BE2C (cell line): Measurements from ENCODE around the gene PSD4.

ENCODE experiments used
- DNase-seq: peaks from one replicate; pipeline ENCODE4 v3.0.0-alpha.2; 2020
- H3K27me3 ChIP-seq: fragments of 250-450 bp; sonication (Bioruptor Pico); 2 replicates; pipeline ENCODE4 v1.5.1; 2020; ENCODE audit warnings: mild to moderate bottlenecking
- H3K36me3 ChIP-seq: fragments of 250-450 bp; sonication (Bioruptor Pico); 2 replicates; pipeline ENCODE4 v1.5.1; 2020; ENCODE audit warnings: mild to moderate bottlenecking
- H3K4me1 ChIP-seq: fragments of 250-450 bp; sonication (Bioruptor Pico); 2 replicates; pipeline ENCODE4 v1.5.1; 2020
- H3K4me3 ChIP-seq: 2 replicates; pipeline ENCODE4 v1.5.1; 2011; ENCODE audit warnings: low read depth, low read length
- H3K9me3 ChIP-seq: fragments of 250-450 bp; sonication (Bioruptor Pico); 2 replicates; pipeline ENCODE4 v1.5.1; 2020
- TF ChIP-seq, protein P1 (sequence below): IDR thresholded peaks from 2 replicates; pipeline ENCODE4 v1.5.1; 2012; ENCODE audit warnings: mild to moderate bottlenecking, low read depth, low read length

Gene PSD4

DNA sequence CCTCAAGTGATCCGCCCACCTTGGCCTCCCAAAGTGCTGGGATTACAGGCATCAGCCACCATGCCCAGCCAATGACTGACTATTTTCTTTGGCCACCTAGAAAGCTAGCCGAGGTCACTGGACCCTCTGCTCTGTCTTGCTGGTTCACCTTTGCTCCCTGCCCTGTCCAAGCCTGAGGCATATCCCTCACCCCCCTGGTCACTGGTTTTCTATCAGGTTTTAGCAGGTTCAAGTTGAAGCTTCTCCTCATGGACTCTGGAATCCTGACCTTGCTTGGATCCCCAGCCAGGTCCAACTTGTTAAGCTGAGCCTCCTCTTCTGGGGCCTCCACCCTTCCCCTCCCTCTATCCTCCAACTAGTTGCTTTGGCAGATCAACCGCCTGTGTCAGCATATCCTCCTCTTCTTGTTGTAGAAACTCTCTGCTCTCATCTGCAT is 71.5 kb downstream of the PSD4 start:
- no peaks in the 10 kb centered on the region for H3K4me1 ChIP-seq
- H3K9me3 ChIP-seq: no peaks in the 10 kb centered on the region
- TF ChIP-seq, protein P1, sequence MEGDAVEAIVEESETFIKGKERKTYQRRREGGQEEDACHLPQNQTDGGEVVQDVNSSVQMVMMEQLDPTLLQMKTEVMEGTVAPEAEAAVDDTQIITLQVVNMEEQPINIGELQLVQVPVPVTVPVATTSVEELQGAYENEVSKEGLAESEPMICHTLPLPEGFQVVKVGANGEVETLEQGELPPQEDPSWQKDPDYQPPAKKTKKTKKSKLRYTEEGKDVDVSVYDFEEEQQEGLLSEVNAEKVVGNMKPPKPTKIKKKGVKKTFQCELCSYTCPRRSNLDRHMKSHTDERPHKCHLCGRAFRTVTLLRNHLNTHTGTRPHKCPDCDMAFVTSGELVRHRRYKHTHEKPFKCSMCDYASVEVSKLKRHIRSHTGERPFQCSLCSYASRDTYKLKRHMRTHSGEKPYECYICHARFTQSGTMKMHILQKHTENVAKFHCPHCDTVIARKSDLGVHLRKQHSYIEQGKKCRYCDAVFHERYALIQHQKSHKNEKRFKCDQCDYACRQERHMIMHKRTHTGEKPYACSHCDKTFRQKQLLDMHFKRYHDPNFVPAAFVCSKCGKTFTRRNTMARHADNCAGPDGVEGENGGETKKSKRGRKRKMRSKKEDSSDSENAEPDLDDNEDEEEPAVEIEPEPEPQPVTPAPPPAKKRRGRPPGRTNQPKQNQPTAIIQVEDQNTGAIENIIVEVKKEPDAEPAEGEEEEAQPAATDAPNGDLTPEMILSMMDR: no peak
- H3K36me3 ChIP-seq: no peaks in the 10 kb centered on the region
- no peak overlapping the region for H3K4me3 ChIP-seq
- no peak for DNase-seq
- H3K27me3 ChIP-seq: no peaks in the 10 kb centered on the region

DNA sequence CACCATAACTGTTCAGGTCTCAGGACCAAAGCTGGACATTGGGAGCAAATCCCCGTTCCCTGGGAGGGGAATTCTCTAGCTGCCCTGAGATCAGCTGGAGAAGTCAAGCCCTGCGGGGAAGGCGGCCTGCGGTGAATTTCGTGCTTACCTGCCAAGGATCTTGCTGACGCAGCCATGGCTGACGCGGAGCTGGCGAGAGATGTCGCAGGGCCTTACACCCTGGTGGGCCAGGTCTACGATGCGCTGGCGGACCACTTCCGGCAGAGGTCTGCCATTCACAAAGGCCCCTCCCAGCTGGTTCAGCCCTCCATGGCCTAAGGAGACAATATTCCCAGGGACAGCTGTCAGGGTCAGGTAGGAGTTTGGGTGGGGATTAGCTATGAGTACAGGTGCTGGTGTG is 72.8 kb downstream of the PSD4 start:
- Histone ChIP-seq H3K27me3 (no peaks in the 10 kb centered on the region), H3K9me3 (no peaks in the 10 kb centered on the region), H3K4me1 (no peaks in the 10 kb centered on the region), H3K4me3 (no peak overlapping the region), H3K36me3 (no peaks in the 10 kb centered on the region)
- no peak for DNase-seq
- TF ChIP-seq, protein P1: no peak

DNA sequence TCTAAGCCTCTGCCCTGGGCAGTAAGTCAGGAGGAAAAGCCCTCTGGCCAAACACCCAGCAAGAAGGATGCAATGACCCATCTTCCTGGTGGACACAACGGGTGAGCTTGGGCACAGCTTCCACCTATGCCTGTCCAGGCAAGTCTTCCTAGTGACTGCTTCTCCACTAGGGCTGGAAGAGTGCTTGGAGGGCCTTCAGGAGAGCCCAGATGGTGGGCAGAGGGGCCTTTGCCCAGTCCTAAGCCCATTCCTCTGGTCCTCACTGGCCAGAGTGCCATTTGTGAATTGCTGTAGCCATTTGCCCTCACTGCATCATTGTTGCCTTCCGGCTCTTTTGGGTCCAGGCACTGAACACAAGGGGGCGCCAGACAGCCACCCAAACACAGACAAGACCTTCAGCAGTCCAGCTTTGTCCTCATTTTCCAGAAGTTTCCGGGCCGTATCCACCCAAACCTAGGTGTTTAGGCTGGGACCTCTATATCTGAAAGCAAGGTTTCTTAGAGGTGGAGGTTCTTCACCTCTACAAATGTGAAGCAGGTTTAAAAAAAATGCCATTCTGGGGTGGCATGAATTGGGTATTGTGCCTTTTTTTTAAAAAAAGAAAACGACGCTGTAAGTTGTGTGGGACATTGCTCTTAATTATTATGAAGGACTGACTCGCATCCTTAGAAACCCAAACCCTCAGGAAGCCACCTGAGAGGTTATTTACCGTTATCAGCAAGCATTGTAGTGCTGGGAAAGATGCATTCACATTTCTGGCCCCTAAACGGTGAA is 75.4 kb downstream of the PSD4 start:
- DNase-seq: peak; percentile 49
- Histone ChIP-seq H3K4me1 (no peaks in the 10 kb centered on the region), H3K27me3 (no peaks in the 10 kb centered on the region), H3K36me3 (no peaks in the 10 kb centered on the region), H3K9me3 (no peaks in the 10 kb centered on the region), H3K4me3 (no peak overlapping the region)
- TF ChIP-seq, protein P1: peak; percentile 74

DNA sequence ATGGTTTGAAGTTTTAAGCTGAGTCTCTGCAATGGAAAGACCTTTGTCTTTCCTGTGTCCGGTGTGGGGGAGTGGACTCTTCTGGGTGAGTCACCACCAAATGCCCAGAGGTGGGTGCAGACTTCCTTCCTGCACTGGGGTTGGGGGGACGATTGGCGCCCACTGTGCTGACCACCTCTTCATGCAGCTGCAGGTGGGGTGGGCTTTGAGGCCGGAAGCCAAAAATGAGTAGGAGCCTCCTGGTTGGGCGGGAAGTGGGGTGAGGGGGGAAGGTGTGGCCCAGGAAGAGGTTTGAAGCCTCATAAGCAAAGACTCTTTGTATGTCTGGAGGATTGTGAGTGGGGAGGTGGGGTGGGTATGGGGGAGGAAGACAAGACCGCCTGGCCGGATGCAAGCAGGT is 77.3 kb downstream of the PSD4 start:
- no peak for DNase-seq
- TF ChIP-seq, protein P1: no peak
- no peaks in the 10 kb centered on the region for H3K27me3 ChIP-seq

DNA sequence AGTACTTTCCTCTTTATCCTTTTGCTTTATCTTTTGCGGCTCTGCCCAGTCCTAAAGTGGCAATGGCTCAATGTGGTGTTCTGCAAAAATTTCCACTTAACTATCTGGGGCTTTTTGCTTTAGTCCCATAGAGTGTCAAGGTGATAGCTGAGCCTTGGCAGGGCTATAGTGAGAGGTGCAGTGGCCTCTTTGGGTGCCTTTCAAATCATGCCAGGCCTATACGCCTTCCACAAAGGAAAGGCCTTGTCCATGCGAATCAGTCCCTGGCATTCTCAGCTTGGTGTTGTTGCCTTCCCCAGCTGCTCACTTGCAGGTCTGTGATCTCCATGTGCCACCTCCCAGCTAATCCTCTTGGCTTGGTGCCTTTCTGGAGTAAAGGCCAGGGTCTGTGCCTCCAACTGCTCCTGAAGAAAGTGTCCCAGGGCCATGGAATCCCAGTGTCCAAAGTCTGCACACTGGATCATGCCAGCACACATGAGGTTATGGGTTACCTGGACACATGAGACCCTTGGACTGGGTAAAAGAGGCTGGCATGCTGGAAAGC is 78.3 kb downstream of the PSD4 start:
- Histone ChIP-seq H3K4me1 (no peaks in the 10 kb centered on the region), H3K4me3 (no peak overlapping the region), H3K9me3 (no peaks in the 10 kb centered on the region), H3K36me3 (no peaks in the 10 kb centered on the region), H3K27me3 (no peaks in the 10 kb centered on the region)
- TF ChIP-seq, protein P1: no peak
- DNase-seq: no peak

More for the DNA sequence above, 77.3 kb downstream of the PSD4 start:
- Histone ChIP-seq H3K36me3 (no peaks in the 10 kb centered on the region), H3K4me1 (no peaks in the 10 kb centered on the region), H3K9me3 (no peaks in the 10 kb centered on the region), H3K4me3 (no peak overlapping the region)

DNA sequence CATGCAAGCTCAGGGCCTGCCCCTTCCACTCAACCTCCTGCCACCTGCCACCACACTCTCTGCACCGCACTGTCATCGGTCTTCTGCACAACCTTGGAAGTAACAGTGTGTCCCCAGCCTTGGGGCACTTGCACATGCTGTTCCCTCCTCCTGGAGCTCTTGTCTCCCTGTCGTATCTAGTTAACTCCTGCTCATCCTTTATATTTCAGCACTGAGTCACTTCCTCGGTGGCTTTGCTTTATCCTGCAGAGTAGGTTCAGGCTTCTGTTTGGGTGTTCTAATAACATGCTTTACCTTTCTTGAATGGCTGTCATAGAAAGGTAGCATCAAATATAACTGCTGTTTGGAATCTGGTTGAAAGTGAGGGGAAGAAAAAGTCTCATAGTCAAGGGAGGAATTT is 79.7 kb downstream of the PSD4 start:
- Histone ChIP-seq H3K27me3 (no peaks in the 10 kb centered on the region), H3K9me3 (no peaks in the 10 kb centered on the region), H3K4me1 (no peaks in the 10 kb centered on the region), H3K36me3 (no peaks in the 10 kb centered on the region), H3K4me3 (no peak overlapping the region)
- no peak for DNase-seq
- TF ChIP-seq, protein P1: no peak
